Activated CD4-positive, alpha-beta T cell treated with anti-CD3 and anti-CD28 coated beads, Interleukin-2, amount 50 U/mL, for 1 hour (primary cell): ENCODE measurements around the gene ZC3H12C.
"Not testable (repeated sequence)": the region's sequence is repeated elsewhere in the genome, so short reads cannot be mapped to it uniquely, and the experiment has no call there.

Source experiments
- DNase-seq: peaks from one replicate; pipeline ENCODE4 v3.0.0-alpha.2; 2020

The ZC3H12C gene

GRCh38 chr11:110186867-110187266 is 93.7 kb downstream of the ZC3H12C start:
- DNase-seq: no peak

- DNase-seq: no peak
Observed at GRCh38 chr11:110187731-110188130, 94.5 kb downstream of the ZC3H12C start.

- no peak for DNase-seq
Observed at GRCh38 chr11:110190885-110191284, 97.7 kb downstream of the ZC3H12C start.

- not testable (repeated sequence) for DNase-seq
Observed at GRCh38 chr11:110192604-110193282, 99.6 kb downstream of the ZC3H12C start.

GRCh38 chr11:110194211-110194766 is 101.1 kb downstream of the ZC3H12C start:
- not testable (repeated sequence) for DNase-seq

- DNase-seq: no peak
Observed at GRCh38 chr11:110196241-110196754, 103.1 kb downstream of the ZC3H12C start.

GRCh38 chr11:110196884-110197420 is 103.8 kb downstream of the ZC3H12C start:
- DNase-seq: no peak

- no peak for DNase-seq
Observed at GRCh38 chr11:110198031-110198729, 105.0 kb downstream of the ZC3H12C start.

- no peak for DNase-seq
Observed at GRCh38 chr11:110199184-110199981, 106.2 kb downstream of the ZC3H12C start.

- DNase-seq: no peak
Observed at GRCh38 chr11:110200241-110200640, 107.0 kb downstream of the ZC3H12C start.

GRCh38 chr11:110200836-110201235 is 107.6 kb downstream of the ZC3H12C start:
- no peak for DNase-seq

- DNase-seq: no peak
Observed at GRCh38 chr11:110207123-110207522, 113.9 kb downstream of the ZC3H12C start.

GRCh38 chr11:110208678-110209312 is 115.6 kb downstream of the ZC3H12C start:
- not testable (repeated sequence) for DNase-seq

GRCh38 chr11:110209313-110209694 is 116.1 kb downstream of the ZC3H12C start:
- DNase-seq: not testable (repeated sequence)

GRCh38 chr11:110217223-110217877 is 124.2 kb downstream of the ZC3H12C start:
- no peak for DNase-seq

GRCh38 chr11:110217936-110218335 is 124.7 kb downstream of the ZC3H12C start:
- DNase-seq: no peak

- DNase-seq: no peak
Observed at GRCh38 chr11:110219006-110219785, 126.0 kb downstream of the ZC3H12C start.
